RWPE2 (cell line): Measurements from ENCODE around the gene AQP12A.

ENCODE experiments used
- ATAC-seq: fragments of 200-7000 bp; cut with Tn5 transposase; 3 replicates; pipeline ENCODE4 v1.9.1; 2021; ENCODE audit warnings: low read depth
- DNase-seq: peaks from one replicate; pipeline ENCODE4 v3.0.0-alpha.2; 2020; ENCODE audit warnings: low spot score
- H3K27ac ChIP-seq: fragments of 450-650 bp; 2 replicates; pipeline ENCODE4 v1.5.1; 2017; ENCODE audit warnings: mild to moderate bottlenecking; ENCODE audit not compliant: poor library complexity, severe bottlenecking
- H3K27me3 ChIP-seq: fragments of 250-450 bp; sonication (Bioruptor Pico); 2 replicates; pipeline ENCODE4 v1.5.1; 2021; ENCODE audit warnings: mild to moderate bottlenecking, moderate library complexity; ENCODE audit not compliant: insufficient read depth, poor library complexity, severe bottlenecking
- H3K36me3 ChIP-seq: fragments of 250-450 bp; sonication (Bioruptor Pico); 2 replicates; pipeline ENCODE4 v1.5.1; 2020; ENCODE audit warnings: low read depth, mild to moderate bottlenecking, moderate library complexity
- H3K4me1 ChIP-seq: fragments of 250-450 bp; sonication (Bioruptor Pico); 2 replicates; pipeline ENCODE4 v1.5.1; 2021; ENCODE audit warnings: mild to moderate bottlenecking, moderate library complexity; ENCODE audit not compliant: insufficient read depth, poor library complexity, severe bottlenecking
- H3K4me3 ChIP-seq: fragments of 250-450 bp; sonication (Bioruptor Pico); 2 replicates; pipeline ENCODE4 v1.5.1; 2021; ENCODE audit warnings: mild to moderate bottlenecking, moderate library complexity; ENCODE audit not compliant: severe bottlenecking
- H3K9me3 ChIP-seq: fragments of 250-450 bp; sonication (Bioruptor Pico); 2 replicates; pipeline ENCODE4 v1.5.1; 2021; ENCODE audit warnings: mild to moderate bottlenecking, moderate library complexity; ENCODE audit not compliant: severe bottlenecking
- TF ChIP-seq, protein P1 (sequence below): fragments of 450-650 bp; IDR thresholded peaks from one replicate; pipeline ENCODE4 v1.5.1; 2017; ENCODE audit warnings: mild to moderate bottlenecking, moderate library complexity; ENCODE audit not compliant: poor library complexity, severe bottlenecking

The AQP12A gene

DNA sequence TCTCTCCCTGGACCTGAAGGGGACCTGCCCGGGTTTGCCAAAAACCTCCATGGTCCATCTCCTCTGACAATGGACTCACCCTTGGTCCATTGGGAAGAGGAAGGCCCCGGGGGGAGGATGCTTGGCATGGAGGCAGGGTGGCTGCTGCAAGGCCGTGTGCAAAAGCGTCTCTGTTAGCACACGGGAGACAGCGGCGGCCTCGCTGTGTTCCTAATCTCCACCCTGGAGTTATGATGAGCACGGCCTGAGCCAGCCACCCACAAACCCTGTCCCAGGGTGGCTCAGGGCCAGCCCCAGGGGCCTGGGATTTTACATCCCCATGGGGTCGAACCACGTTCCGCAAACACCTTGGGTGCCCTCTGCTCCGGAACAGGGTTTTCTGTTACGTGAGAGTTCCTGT, 35.8 kb downstream of the AQP12A start:
- Histone ChIP-seq H3K27ac (no peak overlapping the region), H3K4me3 (no peak overlapping the region), H3K36me3 (no peaks in the 10 kb centered on the region), H3K4me1 (no peaks in the 10 kb centered on the region), H3K27me3 (no peaks in the 10 kb centered on the region), H3K9me3 (no peaks in the 10 kb centered on the region)
- TF ChIP-seq, protein P1, sequence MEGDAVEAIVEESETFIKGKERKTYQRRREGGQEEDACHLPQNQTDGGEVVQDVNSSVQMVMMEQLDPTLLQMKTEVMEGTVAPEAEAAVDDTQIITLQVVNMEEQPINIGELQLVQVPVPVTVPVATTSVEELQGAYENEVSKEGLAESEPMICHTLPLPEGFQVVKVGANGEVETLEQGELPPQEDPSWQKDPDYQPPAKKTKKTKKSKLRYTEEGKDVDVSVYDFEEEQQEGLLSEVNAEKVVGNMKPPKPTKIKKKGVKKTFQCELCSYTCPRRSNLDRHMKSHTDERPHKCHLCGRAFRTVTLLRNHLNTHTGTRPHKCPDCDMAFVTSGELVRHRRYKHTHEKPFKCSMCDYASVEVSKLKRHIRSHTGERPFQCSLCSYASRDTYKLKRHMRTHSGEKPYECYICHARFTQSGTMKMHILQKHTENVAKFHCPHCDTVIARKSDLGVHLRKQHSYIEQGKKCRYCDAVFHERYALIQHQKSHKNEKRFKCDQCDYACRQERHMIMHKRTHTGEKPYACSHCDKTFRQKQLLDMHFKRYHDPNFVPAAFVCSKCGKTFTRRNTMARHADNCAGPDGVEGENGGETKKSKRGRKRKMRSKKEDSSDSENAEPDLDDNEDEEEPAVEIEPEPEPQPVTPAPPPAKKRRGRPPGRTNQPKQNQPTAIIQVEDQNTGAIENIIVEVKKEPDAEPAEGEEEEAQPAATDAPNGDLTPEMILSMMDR, result no peak
- DNase-seq (no peak), ATAC-seq (no peak)

DNA sequence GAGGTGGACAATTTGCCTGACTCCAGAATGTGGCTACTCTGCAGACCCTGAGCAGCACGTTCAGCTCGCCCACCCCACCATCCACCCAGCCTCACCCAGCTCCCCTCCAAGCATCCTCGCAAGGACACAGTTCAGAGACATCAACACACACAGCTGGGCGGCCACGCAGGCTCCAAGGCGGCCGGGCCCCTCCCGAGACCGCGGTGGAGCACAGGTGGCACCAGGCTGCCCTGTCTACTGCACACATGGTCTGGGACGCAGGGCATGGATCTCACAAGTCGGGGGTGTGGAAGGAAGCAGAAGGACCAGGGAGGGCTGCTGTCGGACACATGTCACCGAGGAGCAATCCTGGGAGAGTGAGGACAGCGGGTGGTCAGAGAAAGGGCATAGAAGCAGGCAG, 36.2 kb downstream of the AQP12A start:
- Histone ChIP-seq H3K4me1 (no peaks in the 10 kb centered on the region), H3K4me3 (no peak overlapping the region), H3K27ac (no peak overlapping the region), H3K27me3 (no peaks in the 10 kb centered on the region), H3K36me3 (no peaks in the 10 kb centered on the region), H3K9me3 (no peaks in the 10 kb centered on the region)
- no peak for DNase-seq
- ATAC-seq, result no peak
- TF ChIP-seq, protein P1, result no peak

DNA sequence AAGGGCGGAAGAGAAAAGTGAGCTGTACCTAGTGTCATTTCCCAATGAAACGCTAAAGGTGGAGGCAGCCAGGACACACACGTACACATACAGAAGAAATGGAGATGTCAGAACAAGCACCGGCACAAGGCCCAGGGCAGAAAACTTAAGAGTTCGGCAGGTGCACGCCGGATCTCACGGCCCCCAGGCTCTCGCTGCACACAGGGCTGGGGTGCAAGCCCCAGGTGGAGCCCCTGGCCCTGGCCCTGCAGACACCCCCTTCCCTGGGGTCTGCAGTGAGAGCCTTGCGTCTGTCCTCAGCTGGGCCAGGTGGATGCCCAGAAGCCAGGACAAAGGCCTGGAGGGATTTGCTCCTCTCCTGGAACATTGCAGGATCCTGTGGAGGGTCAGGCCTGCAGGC, 36.7 kb downstream of the AQP12A start:
- no peaks in the 10 kb centered on the region for H3K36me3 ChIP-seq
- no peaks in the 10 kb centered on the region for H3K27me3 ChIP-seq
- TF ChIP-seq, protein P1, result no peak
- H3K4me3 ChIP-seq, result no peak overlapping the region
- H3K9me3 ChIP-seq, result no peaks in the 10 kb centered on the region
- no peak for DNase-seq
- no peak overlapping the region for H3K27ac ChIP-seq
- no peak for ATAC-seq
- H3K4me1 ChIP-seq, result no peaks in the 10 kb centered on the region

DNA sequence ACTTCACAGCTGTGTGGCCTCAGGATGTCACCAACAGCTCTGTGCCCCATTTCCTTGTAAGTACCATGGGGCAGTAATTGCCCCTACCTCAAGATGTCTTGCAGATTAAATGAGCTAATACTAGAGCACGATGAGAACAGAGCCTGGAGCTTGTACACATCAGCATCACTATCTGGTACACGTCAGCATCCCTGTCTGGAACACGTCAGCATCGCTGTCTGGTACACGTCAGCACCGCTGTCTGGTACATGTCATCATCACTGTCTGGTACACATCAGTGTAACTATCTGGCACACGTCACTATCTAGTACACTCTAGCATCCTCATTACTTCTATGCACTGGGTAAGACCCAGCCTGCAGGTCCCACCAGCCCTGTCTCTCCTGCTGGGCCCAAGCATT, 37.2 kb downstream of the AQP12A start:
- no peak overlapping the region for H3K27ac ChIP-seq
- H3K4me1 ChIP-seq, result no peaks in the 10 kb centered on the region
- no peaks in the 10 kb centered on the region for H3K9me3 ChIP-seq
- H3K4me3 ChIP-seq, result no peak overlapping the region
- TF ChIP-seq, protein P1, result no peak
- no peaks in the 10 kb centered on the region for H3K36me3 ChIP-seq
- DNase-seq (no peak), ATAC-seq (no peak)
- no peaks in the 10 kb centered on the region for H3K27me3 ChIP-seq

DNA sequence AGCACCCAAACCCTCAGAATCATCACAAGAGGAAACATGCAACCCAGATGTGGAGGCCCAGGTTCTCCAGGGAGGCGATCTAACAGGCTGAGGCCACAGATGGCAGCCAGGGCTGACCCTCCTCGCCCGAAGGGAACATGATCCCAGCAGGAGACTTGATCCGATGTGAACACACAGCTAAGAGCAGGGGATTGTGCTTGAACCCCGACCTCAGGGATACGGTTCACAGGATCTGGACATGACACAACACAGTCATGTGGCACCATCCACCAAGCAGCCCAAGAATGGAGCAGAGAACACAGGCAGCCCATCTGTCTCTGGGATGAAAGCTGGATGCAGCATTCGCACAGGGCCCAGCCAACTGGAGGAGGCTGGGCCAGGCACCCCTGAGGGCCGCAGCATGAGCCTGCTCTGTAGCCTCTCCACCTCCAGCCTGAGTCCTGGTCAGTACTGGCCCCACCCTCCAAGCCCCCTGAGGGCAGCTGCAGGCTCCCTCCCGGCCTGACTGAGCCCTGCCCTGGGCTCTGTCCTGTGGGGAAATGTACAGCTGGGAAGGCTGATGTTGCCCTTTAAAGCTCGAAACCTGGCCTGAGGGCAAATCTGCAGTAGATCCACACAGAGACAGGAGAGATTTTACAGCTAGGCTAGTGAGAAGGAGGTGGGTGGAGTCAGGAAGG, 39.0 kb downstream of the AQP12A start:
- no peak for ATAC-seq
- no peaks in the 10 kb centered on the region for H3K9me3 ChIP-seq
- no peak for DNase-seq
- H3K36me3 ChIP-seq, result no peaks in the 10 kb centered on the region
- H3K27me3 ChIP-seq, result no peaks in the 10 kb centered on the region
- H3K27ac ChIP-seq, result no peak overlapping the region
- H3K4me1 ChIP-seq, result no peaks in the 10 kb centered on the region
- no peak overlapping the region for H3K4me3 ChIP-seq
- TF ChIP-seq, protein P1, result no peak
